Large intestine (tissue), 3 donors: ENCODE data around the gene RNF4. TPM values are rescaled to one million over a fixed set of nuclear protein-coding genes. Genes with fewer than 3 reads are reported as not detected.
"Not testable (repeated sequence)": the region's sequence is repeated elsewhere in the genome, so short reads cannot be mapped to it uniquely, and the experiment has no call there.

Experiments used
- DNase-seq, 2 donors: peaks; one replicate each; pipeline versions ENCODE4 v3.0.0 to v3.0.0-alpha.2; 2013
- H3K27ac ChIP-seq: one replicate; pipeline ENCODE4 v1.5.1; 2013; ENCODE audit warnings: low read length
- H3K27me3 ChIP-seq: 2 replicates; pipeline ENCODE4 v1.6.1; 2013; ENCODE audit warnings: low read length; ENCODE audit not compliant: control insufficient read depth, insufficient read depth
- H3K36me3 ChIP-seq: 2 replicates; pipeline ENCODE4 v1.6.1; 2013; ENCODE audit warnings: low read length; ENCODE audit not compliant: control insufficient read depth, insufficient read depth
- H3K4me1 ChIP-seq: one replicate; pipeline ENCODE4 v1.6.1; 2013; ENCODE audit warnings: low read length; ENCODE audit not compliant: control insufficient read depth, insufficient read depth
- H3K4me3 ChIP-seq: one replicate; pipeline ENCODE4 v1.5.1; 2013; ENCODE audit warnings: low read length
- H3K9me3 ChIP-seq: one replicate; pipeline ENCODE4 v1.6.1; 2013; ENCODE audit warnings: mild to moderate bottlenecking, low read depth, low read length, moderate library complexity; ENCODE audit not compliant: control insufficient read depth
- WGBS: methylation state at CpG from one replicate; pipeline ENCODE4 v1.1.5; 2013; ENCODE audit warnings: low lambda C conversion rate; ENCODE audit not compliant: insufficient coverage; 5-methylcytosine and 5-hydroxymethylcytosine counted together
- polyA plus RNA-seq: library from polyadenylated mRNA; unstranded; fragments of 120-200 nt; gene quantifications from one replicate; pipeline ENCODE4 v1.2.1, GENCODE V29; 2013

RNF4 gene
- polyA plus RNA-seq, 1 donor, result 37.9 TPM

DNA sequence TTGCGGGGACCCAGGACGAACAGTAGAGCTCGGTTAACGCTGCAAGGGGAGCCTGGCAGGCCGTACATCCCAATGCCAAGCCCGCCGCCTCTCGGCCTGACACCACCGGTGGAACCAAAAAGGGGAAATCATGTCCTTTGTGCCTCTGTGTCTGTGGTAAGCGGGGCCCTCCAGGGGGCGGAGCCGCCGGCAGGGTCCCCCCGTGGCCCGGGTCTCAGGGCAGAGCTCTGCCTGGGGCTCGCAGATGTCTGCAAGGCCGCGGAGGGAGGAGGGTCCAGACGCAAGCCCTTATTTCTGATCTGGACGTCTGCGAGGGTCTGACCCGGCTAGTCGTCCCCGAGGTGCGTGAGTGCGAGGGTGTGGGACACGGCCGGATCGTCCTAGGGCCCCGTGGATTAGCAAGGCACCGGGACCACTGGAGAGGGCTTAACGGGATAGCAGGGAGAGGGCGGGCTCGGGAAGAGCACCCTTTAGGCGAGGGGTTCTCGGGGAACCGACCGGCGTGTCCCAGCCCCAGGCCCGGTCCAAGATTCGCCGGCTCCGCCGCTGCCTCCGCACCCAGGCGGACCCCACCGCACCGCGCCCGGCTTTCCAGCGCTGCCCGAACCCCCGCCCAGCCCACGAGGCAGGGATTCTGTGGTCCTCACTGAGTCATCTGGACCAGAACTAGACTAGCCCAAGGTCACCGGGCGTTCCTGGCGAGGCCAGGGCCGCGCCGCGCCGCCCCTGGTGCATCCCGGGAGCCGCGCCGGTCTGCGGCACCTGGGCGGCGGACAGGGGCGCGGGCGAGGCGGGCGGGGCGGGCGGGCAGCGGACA lies 66.7 kb downstream of the RNF4 start:
- WGBS, result no CpG with 5 or more reads among the region's 77 CpGs
- peaks cover 11% of the 10 kb centered on the region for H3K4me1 ChIP-seq

DNA sequence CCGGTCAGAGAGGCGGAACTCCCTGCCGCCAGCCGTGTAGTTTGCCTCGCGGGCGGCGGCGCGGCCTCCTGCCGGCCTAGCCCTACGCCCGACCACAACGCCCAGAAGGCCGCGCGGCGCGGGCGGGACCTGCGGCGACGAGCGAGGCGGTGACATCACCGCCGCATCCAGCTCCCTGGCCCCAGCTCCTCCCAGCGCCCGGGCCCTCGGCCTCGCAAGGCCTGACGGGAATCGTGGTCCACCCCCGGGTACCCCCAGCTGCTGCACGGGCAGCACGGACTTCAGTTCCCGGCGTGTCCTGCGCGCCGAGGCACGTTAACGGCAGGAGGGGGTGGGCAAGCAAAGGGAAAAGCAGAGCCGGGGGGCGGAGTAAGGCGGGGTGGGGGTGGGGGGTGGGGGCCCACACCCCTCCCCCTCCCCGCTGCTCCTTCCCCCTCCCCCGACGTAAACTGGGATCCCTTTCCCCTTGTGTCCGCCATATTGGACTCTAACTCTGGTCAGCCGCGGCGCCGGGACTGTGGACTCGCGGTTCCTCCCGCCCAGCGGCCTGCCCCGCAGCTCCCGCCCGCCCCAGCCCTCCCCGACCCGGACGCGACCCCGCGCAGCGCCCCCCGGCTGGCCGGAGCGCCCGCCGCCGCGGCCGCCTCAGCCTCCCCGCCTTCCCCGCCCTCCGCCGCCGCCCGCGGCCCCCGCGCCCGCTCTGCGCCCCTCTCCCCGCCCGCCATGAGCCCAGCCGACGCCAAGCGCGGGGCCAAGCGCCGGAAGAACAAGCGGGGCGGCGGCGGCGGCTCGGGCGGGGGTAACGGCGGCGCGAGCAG lies 67.5 kb downstream of the RNF4 start, which contains the start of gene FAM193A:
Gene FAM193A (plus strand): TSS at position 455 of the 818 bp plus-strand sequence. CDS start 269 bp downstream, at position 724.
- peak; percentile 100 for DNase-seq
- Histone ChIP-seq H3K9me3 (peaks cover 3% of the 10 kb centered on the region), H3K27me3 (no peaks in the 10 kb centered on the region), H3K27ac (peak within 1 kb of the TSS; percentile 89), H3K4me3 (peak within 1 kb of the TSS; percentile 89), H3K4me1 (peaks cover 11% of the 10 kb centered on the region), H3K36me3 (no peaks in the 10 kb centered on the region)
- no CpG with 5 or more reads among the region's 106 CpGs for WGBS

More for the DNA sequence above, 66.7 kb downstream of the RNF4 start:
- no peaks in the 10 kb centered on the region for H3K27me3 ChIP-seq
- peak; percentile 16 to 61 for DNase-seq
- peak overlapping the region; percentile 89 for H3K4me3 ChIP-seq
- H3K36me3 ChIP-seq, result no peaks in the 10 kb centered on the region
- H3K27ac ChIP-seq, result peak overlapping the region; percentile 89
- H3K9me3 ChIP-seq, result peaks cover 3% of the 10 kb centered on the region

DNA sequence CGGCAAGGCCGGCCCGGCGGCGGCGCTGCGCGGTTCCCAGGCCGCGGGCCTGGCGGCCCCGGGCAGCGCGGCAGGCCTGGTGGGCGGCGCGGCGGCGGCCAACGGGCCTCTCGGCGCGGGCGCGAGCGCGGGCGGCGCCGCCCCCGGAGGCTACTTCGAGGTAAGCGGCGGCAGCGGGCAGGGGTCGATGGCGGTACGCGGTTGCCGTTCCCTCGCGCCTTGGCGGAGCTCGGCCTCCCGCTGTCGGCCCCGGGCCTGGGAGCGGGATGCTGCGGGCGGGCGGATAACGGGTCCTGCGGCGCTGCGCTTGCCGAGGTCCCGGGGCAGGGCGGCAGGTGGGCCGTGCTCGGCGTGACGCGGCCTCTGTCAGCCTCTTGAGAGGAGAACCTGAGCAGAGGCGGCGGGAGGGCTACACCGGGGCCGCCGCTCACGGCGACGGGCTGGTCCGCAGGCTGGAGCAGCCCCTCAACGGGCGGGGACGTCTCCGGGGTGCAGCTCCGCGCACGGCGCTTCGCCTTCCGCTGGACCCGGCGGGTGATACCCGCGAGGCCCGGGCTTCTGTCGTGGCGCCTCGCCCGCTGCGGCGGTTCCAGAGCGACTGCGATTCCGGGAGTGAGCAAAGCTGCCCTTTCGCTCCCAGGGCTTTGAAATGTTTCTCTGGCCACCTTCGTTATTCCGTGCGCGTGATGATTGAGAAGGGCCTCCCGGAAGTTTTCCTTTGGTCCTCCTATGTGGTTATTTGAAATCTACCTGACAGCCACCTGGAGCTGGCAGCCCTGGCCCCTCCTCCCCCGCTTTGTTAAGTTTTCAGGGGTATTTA lies 68.3 kb downstream of the RNF4 start:
- peak; percentile 48 to 82 for DNase-seq
- peaks cover 3% of the 10 kb centered on the region for H3K9me3 ChIP-seq
- no peaks in the 10 kb centered on the region for H3K27me3 ChIP-seq
- H3K4me3 ChIP-seq, result peak overlapping the region; percentile 47
- peak overlapping the region; percentile 83 for H3K27ac ChIP-seq
- H3K4me1 ChIP-seq, result peaks cover 11% of the 10 kb centered on the region
- no CpG with 5 or more reads among the region's 103 CpGs for WGBS
- H3K36me3 ChIP-seq, result no peaks in the 10 kb centered on the region

DNA sequence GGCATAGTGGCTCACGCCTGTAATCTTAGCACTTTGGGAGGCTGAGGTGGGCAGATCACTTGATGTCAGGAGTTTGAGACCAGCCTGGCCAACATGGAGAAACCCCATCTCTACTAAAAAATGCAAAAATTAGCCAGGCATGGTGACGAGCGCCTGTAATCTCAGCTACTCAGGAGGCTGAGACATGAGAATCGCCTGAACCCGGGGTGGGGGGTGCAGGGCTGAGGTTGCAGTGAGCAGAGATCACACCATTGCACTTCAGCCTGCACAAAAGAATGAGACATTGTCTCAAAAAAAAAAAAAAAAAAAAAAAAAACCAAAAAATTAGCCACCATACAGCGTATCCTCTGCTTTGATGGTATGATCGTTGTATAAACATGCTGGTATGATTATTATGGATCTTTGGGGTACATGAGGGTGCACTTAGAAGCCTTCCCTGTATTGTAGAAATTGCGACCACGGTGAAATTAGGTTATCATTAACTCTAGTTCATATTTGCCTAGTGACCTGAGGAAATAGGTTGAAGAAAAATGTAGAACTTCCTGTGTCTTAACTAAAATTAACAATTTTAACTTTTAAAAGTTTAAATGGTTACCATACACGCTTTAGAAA lies 74.8 kb downstream of the RNF4 start:
- WGBS, result 100% methylated on average over 1 of the region's 10 CpGs
- H3K4me3 ChIP-seq, H3K36me3 ChIP-seq, H3K27ac ChIP-seq, H3K27me3 ChIP-seq, H3K9me3 ChIP-seq, DNase-seq, H3K4me1 ChIP-seq: not testable (repeated sequence)

DNA sequence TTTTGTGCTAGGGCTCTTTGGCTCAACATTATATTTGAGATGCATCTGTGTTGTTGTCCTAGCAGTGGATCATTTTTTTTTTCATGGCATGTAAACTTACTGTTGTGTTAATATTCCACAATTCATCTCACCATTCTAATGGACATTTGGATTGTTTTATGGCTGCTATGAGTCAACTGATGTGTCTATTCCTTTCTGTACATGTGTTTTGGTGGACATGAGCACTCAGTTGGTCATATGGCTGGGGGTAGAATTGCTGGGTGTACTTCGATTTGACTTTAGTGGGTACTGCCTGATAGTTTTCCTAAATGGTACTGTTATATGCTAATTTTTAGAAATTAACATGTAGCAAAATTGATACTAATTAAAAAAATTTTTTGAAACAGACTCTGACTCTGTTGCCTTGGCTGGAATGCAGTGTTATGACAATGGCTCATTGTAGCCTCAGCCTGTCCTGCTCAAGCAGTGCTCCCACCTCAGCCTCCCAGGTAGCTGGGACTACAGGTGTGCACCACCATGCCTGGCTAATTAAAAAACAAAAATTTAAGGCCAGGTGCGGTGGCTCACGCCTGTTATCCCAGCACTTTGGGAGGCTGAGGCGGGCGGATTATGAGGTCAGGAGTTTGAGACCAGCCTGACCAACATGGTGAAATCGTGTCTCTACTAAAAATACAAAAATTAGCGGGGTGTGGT lies 76.6 kb downstream of the RNF4 start:
- no peak for DNase-seq
- no peaks in the 10 kb centered on the region for H3K9me3 ChIP-seq
- no peak overlapping the region for H3K27ac ChIP-seq
- no peaks in the 10 kb centered on the region for H3K27me3 ChIP-seq
- no peaks in the 10 kb centered on the region for H3K4me1 ChIP-seq
- no CpG with 5 or more reads among the region's 7 CpGs for WGBS
- no peak overlapping the region for H3K4me3 ChIP-seq
- H3K36me3 ChIP-seq, result no peaks in the 10 kb centered on the region

DNA sequence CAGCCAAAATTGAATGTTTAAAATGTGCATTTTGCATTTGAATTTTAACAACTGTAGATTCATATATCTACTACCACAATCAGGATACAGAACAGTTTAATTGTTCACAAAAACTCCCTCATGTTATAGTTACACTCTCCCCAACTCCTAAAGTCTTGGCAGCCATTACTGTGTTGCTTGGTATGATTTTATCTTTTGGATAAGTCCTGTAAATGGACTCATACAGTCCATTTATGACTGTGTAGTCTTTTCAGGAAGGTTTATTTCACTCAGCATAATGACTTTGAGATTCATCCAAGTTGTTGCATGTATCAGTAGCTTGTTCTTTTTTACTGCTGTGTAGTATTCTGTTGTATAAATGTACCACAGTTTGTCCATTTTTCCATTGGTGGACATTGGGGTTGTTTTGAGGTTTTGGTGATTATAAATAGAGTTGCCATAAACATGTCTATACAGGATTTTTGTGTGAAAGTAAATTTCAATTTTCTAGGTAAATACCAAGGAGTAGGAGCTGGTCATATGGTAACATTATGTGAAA lies 77.4 kb downstream of the RNF4 start:
- no peak overlapping the region for H3K27ac ChIP-seq
- no peaks in the 10 kb centered on the region for H3K4me1 ChIP-seq
- no peak for DNase-seq
- H3K4me3 ChIP-seq, result no peak overlapping the region
- H3K9me3 ChIP-seq, result no peaks in the 10 kb centered on the region
- H3K27me3 ChIP-seq, result no peaks in the 10 kb centered on the region
- H3K36me3 ChIP-seq, result no peaks in the 10 kb centered on the region

DNA sequence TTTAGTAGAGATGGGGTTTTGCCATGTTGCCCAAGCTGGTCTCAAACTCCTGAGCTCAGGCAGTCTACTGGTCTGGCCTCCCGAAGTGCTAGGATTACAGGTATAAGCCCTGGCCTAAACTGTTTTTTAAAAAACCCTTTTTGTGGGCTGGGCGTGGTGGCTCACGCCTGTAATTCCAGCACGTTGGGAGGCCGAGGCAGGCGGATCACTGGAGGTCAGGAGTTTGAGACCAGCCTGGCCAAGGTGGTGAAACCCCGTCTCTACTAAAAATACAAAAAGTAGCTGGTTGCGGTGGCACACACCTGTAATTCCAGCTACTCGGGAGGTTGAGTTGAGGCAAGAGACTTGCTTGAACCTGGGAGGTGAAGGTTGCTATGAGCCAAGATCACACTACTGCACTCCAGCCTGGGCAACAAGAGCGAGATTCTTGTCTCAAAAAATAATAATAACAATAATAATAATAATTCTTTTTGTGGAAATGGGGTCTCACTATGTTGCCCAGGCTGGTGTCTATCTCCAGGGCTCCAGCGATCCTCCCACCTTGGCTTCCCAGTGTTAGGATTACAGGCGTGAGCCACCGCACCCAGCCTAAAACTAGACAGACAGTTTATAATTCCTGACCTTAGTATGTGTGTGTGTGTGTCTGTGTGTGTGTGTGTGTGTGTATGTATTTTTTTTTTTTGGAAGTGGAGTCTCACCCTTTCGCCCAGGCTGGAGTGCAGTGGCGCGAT lies 78.2 kb downstream of the RNF4 start:
- DNase-seq, H3K4me1 ChIP-seq, H3K27ac ChIP-seq, H3K9me3 ChIP-seq, H3K36me3 ChIP-seq, H3K27me3 ChIP-seq, H3K4me3 ChIP-seq: not testable (repeated sequence)
- 80% methylated on average over 1 of the region's 16 CpGs for WGBS

DNA sequence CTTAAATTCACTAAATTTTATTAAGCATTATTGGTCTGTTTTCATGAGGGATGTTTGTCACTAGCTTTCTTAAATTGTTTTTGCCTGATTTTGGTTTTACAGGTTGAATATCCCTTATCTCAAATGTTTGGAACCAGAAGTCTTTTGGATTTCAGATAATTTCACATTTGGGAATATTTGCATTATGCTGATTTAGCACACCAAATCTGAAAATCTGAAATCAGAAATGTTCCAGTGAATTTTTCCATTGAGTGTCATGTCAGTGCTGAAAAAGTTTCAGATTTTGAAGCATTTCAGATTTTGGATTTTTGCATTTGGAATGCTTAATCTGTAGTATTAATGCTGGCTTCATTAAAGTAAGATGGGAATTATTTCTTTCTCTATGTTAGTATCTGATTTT lies 82.2 kb downstream of the RNF4 start:
- no peaks in the 10 kb centered on the region for H3K4me1 ChIP-seq

DNA sequence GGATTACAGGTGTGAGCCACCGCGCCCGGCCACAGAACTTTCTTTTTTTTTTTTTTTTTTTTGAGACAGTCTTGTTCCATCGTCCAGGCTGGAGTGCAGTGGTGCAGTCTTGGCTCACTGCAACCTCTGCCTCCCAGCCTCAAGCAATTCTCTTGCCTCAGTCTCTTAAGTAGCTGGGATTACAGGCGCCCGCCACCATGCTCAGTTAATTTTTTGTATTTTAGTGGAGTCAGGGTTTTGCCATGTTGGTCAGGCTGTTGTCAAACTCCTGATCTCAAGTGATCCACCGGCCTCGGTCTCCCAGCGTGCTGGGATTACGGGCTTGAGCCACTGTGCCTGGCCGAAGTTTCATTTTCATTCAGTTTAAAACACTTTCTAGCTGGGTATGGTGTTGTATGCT lies 83.9 kb downstream of the RNF4 start:
- WGBS, result 100% methylated on average over 3 of the region's 11 CpGs
- H3K4me3 ChIP-seq, result no peak overlapping the region
- H3K27me3 ChIP-seq, result no peaks in the 10 kb centered on the region
- no peaks in the 10 kb centered on the region for H3K4me1 ChIP-seq
- no peaks in the 10 kb centered on the region for H3K36me3 ChIP-seq
- no peak for DNase-seq
- no peaks in the 10 kb centered on the region for H3K9me3 ChIP-seq
- no peak overlapping the region for H3K27ac ChIP-seq

More for the DNA sequence above, 82.2 kb downstream of the RNF4 start:
- no peak for DNase-seq
- no peaks in the 10 kb centered on the region for H3K27me3 ChIP-seq
- H3K27ac ChIP-seq, result no peak overlapping the region
- H3K36me3 ChIP-seq, result no peaks in the 10 kb centered on the region
- H3K4me3 ChIP-seq, result no peak overlapping the region
- H3K9me3 ChIP-seq, result no peaks in the 10 kb centered on the region
